ENCODE measurements around the gene WBP2NL.

Gene WBP2NL

DNA sequence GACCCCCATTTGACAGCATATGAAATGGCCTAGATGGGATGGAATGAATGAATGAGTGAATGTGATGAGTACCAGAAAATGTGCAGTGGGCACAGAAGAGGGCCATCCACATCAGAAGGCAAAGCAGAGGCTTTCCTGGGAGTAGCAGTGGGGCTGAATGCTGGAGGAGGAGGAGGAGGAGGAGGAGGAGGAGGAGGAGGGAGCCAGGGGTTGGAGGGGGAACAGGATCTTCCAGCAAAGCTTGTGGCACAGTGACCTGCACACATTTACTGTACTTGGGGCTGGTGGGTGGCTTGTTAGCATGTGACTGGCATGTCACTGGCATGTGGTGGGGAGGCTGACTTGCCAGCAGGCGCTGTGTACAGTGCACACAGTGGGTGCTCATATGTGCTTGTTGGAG is 19.9 kb upstream of the WBP2NL start:
- no peak for DNase-seq (ENCODE audit: low spot score)

DNA sequence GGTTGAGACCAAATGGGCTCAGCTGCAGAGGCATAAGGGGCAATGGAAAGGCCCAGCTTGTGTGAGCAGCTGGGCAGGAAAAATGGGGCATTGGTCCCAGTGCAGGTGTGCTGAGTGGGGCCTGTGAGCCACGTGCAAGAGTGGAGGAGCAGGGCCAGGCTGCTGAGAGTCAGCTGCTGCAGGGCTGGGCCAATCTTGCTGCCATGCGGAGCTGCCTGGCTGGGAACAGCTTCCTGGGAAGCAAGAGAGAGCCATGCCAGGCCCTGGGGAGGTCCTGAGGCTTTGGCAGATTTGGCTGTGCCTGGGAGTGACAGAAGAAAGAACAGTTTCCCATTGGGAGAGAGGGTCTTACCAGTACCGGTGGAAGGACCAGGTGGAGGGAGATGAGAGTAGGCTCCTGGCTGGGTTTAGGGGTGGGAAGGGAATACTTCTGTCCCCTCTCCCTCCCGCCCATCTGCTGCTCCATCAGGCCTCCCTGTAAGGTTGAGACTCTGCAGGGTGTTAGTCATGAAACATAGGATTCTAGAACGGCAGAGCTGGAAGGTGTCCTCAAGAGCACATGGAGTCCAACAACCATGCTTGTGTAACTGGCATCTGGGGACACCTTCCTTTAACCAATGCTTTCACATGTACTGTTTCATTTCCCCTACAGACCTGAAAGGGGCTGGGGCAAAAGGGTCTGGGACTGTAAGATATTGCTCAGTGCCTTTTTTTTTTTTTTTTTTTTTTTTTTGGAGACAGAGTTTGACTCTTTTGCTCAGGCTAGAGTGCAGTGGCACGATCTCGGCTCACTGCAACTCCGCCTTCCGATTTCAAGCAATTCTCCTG is 19.0 kb upstream of the WBP2NL start:
- DNase-seq (ENCODE audit: low spot score): no peak

DNA sequence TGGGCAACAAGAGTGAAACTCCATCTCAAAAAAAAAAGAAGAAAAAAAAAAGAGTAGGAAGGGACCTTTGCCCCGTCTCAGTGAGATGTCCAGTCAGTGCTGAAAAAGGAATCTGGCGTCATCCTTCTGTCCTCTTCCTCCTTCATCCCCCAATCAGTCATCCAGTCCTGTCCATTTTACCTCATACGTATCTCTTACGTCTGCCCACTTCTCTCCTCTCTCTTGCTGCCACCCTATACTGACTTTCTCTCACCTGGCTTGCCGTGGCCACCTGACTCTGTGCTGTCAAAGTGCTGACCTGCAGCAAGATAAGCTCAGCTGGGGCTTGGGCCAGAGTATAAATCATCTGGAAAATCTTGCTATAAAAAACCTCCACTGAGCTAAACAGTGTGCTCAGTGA is 15.7 kb upstream of the WBP2NL start:
- no peak for DNase-seq (ENCODE audit: low spot score)

- DNase-seq (ENCODE audit: low spot score): no peak
Observed at GRCh38 chr22:41983513-41984405, 14.8 kb upstream of the WBP2NL start.

GRCh38 chr22:41987276-41987675 is 11.3 kb upstream of the WBP2NL start:
- no peak for DNase-seq (ENCODE audit: low spot score)

- no peak for DNase-seq (ENCODE audit: low spot score)
Observed at GRCh38 chr22:41989246-41989645, 9.3 kb upstream of the WBP2NL start.

- DNase-seq (ENCODE audit: low spot score): no peak
Observed at GRCh38 chr22:41991111-41991510, 7.5 kb upstream of the WBP2NL start.

GRCh38 chr22:41992496-41992895 is 6.1 kb upstream of the WBP2NL start:
- DNase-seq (ENCODE audit: low spot score): no peak

- DNase-seq (ENCODE audit: low spot score): no peak
Observed at GRCh38 chr22:41995211-41995610, 3.4 kb upstream of the WBP2NL start.

DNA sequence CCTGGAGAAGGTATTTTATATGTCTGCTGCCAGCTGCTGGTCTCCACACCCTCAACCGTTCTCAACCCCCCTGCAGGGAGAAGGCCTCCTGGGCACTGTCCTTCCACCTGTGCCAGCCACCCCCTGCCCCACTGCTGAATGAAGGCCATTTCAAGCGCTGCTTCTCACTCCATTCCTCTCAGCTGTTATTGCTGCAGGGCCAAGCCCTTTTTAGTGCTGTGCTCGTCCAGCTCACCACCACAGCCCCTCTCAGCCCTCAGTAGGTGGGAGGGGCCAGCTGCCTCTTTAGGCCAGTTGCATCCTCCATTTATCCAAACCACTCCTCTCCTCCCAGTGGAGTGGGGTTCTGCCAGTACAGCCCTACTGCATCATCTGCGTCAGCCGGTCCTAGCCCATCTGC is 1.8 kb upstream of the WBP2NL start:
- DNase-seq (ENCODE audit: low spot score): no peak

DNA sequence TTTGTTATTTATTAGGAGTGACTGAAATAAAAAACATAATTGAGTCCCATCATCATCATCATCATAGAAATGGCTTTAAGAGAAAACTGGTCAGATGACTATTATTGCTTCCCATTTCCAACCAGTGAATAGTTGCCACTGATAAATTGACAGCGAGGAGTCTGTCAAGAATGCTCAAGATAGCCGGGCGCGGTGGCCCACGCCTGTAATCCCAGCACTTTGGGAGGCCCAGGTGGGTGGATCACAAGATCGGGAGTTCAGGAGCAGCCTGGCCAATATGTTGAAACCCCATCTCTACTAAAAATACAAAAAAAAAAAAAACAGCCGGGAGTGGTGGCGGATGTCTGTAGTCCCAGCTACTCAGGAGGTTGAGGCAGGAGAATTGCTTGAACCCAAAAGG is 1.9 kb downstream of the WBP2NL start:
- no peak for DNase-seq (ENCODE audit: low spot score)

DNA sequence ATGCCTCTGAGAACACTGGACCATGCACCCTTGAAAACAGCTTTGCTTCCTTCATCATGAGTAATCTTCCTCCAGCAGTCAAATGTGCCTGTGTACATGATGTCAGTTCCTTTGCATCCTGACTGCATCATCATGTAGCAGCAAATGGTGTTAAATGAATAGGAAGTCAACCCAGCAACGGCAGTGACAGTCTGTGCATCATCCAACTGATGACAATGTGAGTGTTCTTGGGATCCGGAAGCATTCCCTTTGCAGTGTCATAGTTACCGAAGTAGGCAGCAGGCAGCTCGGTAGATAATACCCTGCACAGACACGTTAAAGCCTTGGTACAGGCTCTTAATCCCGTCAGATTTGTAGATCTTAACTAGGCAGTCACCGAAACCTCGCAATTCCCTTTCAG is 2.5 kb downstream of the WBP2NL start:
- no peak for DNase-seq (ENCODE audit: low spot score)

DNA sequence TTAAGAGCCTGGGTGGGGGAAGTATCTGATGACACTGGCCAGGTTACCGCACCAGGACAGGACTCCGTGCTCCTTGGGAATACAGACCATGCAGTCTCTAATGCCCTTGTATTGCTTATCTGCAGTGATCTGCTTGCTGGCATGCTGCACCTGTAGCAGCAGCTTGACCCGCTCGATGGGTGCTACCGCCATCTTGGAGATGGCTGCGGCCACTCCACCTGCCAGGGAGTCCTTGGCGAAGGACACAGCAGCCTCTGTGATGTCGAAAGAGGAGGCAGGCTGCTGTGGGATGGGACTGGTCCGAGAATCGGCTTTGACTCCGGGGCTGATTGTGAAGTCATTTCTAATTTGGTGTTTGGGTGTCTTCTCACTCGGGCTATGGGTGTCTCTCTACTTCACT is 3.1 kb downstream of the WBP2NL start:
- no peak for DNase-seq (ENCODE audit: low spot score)

- no peak for DNase-seq (ENCODE audit: low spot score)
Observed at GRCh38 chr22:42007922-42008321, 9.3 kb downstream of the WBP2NL start.

- no peak for DNase-seq (ENCODE audit: low spot score)
Observed at GRCh38 chr22:42010778-42011177, 12.2 kb downstream of the WBP2NL start.

- DNase-seq (ENCODE audit: low spot score): no peak
Observed at GRCh38 chr22:42013385-42013784, 14.8 kb downstream of the WBP2NL start.

DNA sequence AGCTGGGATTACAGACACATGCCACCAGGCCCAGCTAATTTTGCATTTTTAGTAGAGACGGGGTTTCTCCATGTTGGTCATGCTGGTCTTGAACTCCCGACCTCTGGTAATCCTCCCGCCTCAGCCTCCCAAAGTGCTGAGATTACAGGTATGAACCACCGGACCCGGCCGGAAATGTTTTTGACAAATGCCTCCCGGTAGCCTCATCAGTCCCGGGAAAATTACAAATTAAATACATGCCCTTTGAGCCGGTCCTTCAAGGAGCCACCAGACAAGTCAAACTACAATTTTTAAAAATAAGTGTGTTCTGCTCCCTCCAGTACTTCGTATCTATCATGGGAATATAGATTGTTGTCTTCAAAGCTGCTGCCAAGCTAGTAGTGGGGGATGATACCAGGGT is 17.5 kb downstream of the WBP2NL start:
- DNase-seq (ENCODE audit: low spot score): no peak

DNA sequence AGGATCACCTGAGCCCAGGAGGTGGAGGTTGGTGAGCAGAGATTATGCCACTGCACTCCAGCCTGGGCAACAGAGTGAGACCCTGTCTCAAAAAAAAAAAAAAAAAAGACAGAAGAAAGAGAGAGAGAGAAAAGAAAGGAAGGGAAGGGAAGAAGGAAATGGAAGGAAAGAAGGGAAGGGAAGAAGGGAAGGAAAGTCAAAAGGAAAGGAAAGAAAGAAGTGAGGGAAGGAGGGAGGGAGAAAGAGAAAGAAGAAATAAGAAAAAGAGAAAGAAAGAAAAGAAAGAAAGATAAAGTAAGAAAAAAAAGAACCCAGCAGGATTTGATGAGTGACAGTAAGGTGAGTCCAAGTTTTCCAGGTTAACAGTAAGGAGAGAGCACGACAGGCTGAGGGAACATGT is 19.6 kb downstream of the WBP2NL start:
- no peak for DNase-seq (ENCODE audit: low spot score)

DNA sequence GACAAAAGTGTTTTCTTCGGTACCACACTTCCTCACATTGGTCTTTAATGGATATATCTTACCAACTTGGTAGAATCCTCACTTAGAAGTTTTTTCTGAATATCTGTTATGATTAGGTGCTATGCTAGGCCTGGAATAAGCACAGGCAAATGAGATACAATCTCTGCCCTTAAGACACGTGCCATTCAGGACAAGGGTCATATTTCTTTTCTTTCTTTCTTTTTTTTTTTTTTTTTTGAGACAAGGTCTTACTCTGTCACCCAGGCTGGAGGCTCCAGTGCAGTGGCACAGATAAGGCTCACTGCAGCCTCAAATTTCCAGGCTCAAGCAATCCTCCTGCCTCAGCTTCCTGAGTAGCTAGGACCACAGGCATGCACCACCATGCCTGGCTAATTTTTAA is 23.0 kb downstream of the WBP2NL start:
- no peak for DNase-seq (ENCODE audit: low spot score)

DNA sequence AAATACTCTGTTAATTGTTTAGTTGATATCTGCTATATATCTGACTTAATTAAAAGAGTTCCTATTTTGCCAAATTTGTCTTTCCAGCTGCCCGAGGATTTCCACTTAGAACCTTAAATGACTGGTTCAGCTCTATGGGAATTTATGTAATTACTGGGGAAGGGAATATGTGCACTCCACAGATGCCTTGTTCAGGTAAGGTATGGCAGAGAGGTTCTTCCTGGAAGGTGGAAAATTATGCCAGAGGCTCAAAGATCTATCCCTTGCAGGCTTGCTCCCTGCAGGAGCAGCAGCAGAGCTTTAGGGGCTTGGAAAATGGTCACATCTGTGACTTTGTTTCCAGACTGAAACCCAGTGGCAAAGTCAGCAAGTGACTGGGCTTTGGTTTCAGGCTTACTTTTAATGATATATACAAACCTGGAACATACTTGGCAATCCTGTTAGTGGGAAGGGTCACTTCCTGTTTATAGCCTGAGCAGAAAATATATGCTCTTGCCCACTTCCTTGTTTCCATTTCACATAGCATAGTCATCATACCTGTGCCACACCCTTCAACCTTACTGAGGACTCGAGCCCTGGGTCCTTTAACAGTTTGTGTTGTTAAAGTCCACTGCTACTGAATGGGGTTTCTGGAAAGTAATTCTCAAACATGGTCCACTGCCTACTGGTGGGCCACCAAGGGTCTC is 23.7 kb downstream of the WBP2NL start:
- no peak for DNase-seq (ENCODE audit: low spot score)

GRCh38 chr22:42025421-42025820 is 26.8 kb downstream of the WBP2NL start:
- no peak for DNase-seq (ENCODE audit: low spot score)

DNA sequence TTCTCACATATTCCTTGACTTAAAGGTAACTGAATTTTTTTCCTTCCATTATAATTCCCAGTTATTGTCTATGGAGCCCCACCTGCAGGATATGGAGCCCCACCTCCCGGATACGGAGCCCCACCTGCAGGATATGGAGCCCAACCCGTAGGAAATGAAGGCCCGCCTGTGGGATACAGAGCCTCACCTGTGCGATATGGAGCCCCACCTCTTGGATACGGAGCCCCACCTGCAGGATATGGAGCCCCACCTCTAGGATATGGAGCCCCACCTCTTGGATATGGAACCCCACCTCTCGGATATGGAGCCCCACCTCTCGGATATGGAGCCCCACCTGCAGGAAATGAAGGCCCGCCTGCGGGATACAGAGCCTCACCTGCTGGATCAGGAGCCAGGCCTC is 28.1 kb downstream of the WBP2NL start:
- no peak for DNase-seq (ENCODE audit: low spot score)
